Adipocyte (in vitro differentiated cells): ENCODE measurements around the gene KRT83.

Experiments used
- DNase-seq: peaks from one replicate; pipeline ENCODE4 v3.0.0-alpha.2; 2015; ENCODE audit warnings: low read depth
- H3K27me3 ChIP-seq: replicated peaks from 2 replicates; pipeline ENCODE4 v1.7.0; 2013; ENCODE audit warnings: mild to moderate bottlenecking, low read length, moderate library complexity; ENCODE audit not compliant: control insufficient read depth, insufficient read depth
- H3K36me3 ChIP-seq: 2 replicates; pipeline ENCODE4 v1.7.0; 2013; ENCODE audit warnings: low read length, mild to moderate bottlenecking, moderate library complexity; ENCODE audit not compliant: control insufficient read depth, insufficient read depth, severe bottlenecking
- H3K4me1 ChIP-seq: 2 replicates; pipeline ENCODE4 v1.7.0; 2013; ENCODE audit warnings: mild to moderate bottlenecking, low read length, moderate library complexity; ENCODE audit not compliant: control insufficient read depth, insufficient read depth
- H3K4me3 ChIP-seq: 2 replicates; pipeline ENCODE4 v1.7.0; 2013; ENCODE audit warnings: mild to moderate bottlenecking, low read length, moderate library complexity
- H3K9ac ChIP-seq: 2 replicates; pipeline ENCODE4 v1.7.0; 2013; ENCODE audit warnings: mild to moderate bottlenecking, low read length, moderate library complexity
- H3K9me3 ChIP-seq: 2 replicates; pipeline ENCODE4 v1.7.0; 2013; ENCODE audit warnings: mild to moderate bottlenecking, low read length, moderate library complexity; ENCODE audit not compliant: control insufficient read depth

KRT83 gene

DNA sequence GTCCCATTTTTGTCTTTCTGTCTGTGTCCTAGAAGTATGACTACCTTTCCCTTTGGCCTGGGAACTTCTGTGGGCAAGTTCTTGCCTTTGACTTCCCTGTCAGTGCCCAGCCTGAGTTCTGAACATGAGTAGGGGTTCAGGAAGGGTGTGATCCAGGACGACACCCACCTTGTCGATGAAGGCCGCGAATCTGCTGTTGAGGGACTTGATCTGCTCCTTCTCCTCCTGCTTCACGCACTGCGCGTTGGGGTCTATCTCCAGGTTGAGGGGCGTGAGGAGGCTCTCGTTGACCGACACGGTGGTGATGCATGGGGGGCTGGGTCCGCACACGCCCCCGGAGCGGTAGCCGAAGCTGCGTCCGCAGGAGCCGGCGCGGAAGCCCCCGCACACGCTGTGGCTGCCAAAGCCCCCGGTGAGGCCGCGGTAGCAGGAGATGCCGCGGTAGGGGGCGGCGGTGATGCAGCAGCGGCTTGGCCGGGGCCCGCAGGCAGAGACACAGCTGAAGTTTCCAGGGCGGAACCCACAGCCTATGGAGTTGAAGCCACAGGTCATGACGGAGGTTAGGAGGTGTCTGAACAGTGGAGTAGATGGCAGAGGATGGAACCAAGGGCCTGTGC, at the start of gene KRT83:
Gene KRT83 (minus strand): TSS at position 615 of the 617 bp plus-strand sequence. CDS start 63 bp downstream, at position 552.
- no peaks in the 10 kb centered on the region for H3K36me3 ChIP-seq
- no peak within 1 kb of the TSS for H3K9ac ChIP-seq
- no peak for DNase-seq
- no peaks in the 10 kb centered on the region for H3K9me3 ChIP-seq
- H3K27me3 ChIP-seq, result peaks cover 88% of the 10 kb centered on the region
- no peak within 1 kb of the TSS for H3K4me3 ChIP-seq
- H3K4me1 ChIP-seq, result no peaks in the 10 kb centered on the region

DNA sequence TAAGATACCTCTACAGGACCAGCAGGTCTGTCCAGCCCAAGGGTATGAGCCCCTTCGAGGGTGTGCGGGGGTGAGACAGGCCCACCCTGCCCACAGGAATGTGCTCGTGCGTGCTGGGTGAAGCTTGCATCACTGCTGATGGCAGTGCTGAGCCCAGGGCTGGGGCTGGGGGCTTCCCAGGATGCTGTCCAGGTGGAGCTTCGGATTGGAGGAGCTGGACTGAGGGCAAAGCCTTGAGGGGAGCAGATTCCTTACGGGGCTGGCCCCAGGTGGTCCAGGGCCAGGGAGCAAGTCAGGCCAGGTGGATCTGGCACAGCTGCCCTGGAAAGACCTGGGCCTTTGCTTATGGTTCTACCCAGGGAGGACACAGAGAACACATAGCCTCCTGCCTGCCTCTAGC, 48.6 kb upstream of the KRT83 start:
- no peak overlapping the region for H3K4me3 ChIP-seq
- no peaks in the 10 kb centered on the region for H3K9me3 ChIP-seq
- H3K27me3 ChIP-seq, result peaks cover 29% of the 10 kb centered on the region
- no peaks in the 10 kb centered on the region for H3K36me3 ChIP-seq
- H3K9ac ChIP-seq, result no peak overlapping the region
- DNase-seq, result no peak
- peaks cover 17% of the 10 kb centered on the region for H3K4me1 ChIP-seq

DNA sequence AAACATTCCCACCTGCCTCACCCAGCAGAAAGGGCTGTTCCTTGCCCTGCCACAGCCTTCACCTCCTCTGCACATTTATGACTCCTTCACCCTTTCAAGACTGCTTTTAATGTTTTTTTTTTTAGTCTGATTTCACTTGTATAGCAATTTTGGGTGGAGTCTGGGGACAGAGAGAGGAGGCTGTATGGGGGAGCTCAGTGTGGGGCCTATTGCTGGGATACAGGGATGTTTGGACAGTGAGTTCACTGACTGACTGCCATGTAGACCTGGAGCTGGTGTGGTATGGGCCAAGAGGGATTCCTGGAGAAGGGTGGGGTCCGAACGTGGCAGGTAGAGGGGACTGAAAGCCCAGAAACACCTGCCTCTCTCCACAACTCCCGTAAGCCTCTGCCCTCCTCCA, 48.0 kb upstream of the KRT83 start:
- peaks cover 17% of the 10 kb centered on the region for H3K4me1 ChIP-seq
- H3K9me3 ChIP-seq, result no peaks in the 10 kb centered on the region
- H3K36me3 ChIP-seq, result no peaks in the 10 kb centered on the region
- H3K4me3 ChIP-seq, result no peak overlapping the region
- no peak for DNase-seq
- H3K9ac ChIP-seq, result no peak overlapping the region
- peaks cover 29% of the 10 kb centered on the region for H3K27me3 ChIP-seq

DNA sequence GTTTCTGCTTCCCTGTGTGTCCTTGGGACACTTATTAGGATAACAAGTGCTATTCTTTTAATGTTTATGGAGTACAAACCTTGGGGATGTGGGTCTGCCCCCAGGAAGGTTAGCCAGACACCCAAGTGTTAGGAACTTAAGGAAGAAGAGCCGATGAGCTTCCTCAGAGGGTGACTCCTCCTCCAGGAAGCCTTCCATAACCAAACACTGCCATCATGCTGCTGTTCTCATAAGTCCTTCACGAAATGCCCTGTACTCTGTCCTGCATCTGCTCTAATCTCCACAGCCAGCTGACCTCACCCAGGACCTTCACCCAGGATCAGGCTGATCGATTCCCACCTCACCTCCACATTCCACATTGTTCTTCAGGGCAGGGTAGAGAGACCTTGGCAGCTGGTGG, 47.3 kb upstream of the KRT83 start:
- Histone ChIP-seq H3K27me3 (peaks cover 36% of the 10 kb centered on the region), H3K9ac (no peak overlapping the region), H3K9me3 (no peaks in the 10 kb centered on the region), H3K4me3 (no peak overlapping the region), H3K4me1 (peaks cover 17% of the 10 kb centered on the region), H3K36me3 (no peaks in the 10 kb centered on the region)
- no peak for DNase-seq

DNA sequence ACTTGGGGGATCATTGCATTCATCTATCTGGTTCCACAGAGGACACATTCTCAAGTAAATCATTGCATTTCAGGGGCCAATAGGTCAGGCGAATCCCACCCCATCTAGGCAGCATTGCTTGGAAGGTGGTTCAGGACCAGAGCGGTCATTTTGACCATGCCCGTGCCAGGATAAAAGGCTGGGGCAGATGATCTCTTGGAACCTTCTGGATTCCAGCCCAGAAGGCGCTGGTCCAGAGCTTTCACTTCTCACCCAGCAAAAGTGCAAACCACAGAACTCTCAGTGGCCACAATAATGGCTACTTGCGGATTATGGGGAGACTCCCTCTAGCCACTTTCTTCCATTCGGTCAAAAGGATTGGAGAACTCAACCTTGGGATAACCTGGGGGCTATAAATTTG, 46.7 kb upstream of the KRT83 start:
- no peak for DNase-seq
- H3K9ac ChIP-seq, result no peak overlapping the region

DNA sequence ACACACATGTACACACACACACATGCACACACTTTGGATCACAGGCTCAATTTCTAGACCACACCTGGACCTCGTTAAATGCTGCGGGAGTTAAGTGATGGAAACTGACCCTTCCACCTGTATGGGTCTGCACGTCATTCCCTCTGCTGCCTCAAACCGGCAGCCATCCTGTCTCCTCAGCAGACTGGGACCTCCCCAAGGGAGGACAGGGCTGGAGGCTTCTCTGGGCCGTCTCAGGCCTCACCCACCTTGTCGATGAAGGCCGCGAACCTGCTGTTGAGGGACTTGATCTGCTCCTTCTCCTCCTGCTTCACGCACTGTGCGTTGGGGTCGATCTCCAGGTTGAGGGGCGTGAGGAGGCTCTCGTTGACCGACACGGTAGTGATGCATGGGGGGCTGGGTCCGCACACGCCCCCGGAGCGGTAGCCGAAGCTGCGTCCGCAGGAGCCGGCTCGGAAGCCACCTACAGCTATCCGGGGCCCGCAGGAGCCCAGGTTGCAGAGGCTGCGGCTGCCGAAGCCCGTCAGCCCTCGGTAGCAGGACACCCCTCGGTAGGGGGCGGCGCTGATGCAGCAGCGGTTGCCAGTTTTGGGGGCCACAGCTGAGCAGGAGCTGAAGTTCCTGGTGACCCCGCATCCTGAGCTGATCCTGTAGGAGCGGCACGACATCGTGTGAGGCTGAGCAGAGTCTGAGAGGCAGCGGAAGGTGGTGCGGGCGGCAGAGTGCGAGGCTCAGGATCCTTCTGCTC, 45.7 kb upstream of the KRT83 start, which contains the start of gene KRT85:
Gene KRT85 (minus strand): TSS at position 744 of the 748 bp plus-strand sequence. CDS start 76 bp downstream, at position 668.
- Histone ChIP-seq H3K27me3 (peaks cover 42% of the 10 kb centered on the region), H3K4me3 (no peak within 1 kb of the TSS), H3K9me3 (no peaks in the 10 kb centered on the region), H3K36me3 (no peaks in the 10 kb centered on the region), H3K4me1 (peaks cover 11% of the 10 kb centered on the region), H3K9ac (no peak within 1 kb of the TSS)
- DNase-seq, result no peak

More for the DNA sequence above, 46.7 kb upstream of the KRT83 start:
- Histone ChIP-seq H3K9me3 (no peaks in the 10 kb centered on the region), H3K4me3 (no peak overlapping the region), H3K36me3 (no peaks in the 10 kb centered on the region), H3K4me1 (peaks cover 17% of the 10 kb centered on the region), H3K27me3 (peaks cover 42% of the 10 kb centered on the region)

DNA sequence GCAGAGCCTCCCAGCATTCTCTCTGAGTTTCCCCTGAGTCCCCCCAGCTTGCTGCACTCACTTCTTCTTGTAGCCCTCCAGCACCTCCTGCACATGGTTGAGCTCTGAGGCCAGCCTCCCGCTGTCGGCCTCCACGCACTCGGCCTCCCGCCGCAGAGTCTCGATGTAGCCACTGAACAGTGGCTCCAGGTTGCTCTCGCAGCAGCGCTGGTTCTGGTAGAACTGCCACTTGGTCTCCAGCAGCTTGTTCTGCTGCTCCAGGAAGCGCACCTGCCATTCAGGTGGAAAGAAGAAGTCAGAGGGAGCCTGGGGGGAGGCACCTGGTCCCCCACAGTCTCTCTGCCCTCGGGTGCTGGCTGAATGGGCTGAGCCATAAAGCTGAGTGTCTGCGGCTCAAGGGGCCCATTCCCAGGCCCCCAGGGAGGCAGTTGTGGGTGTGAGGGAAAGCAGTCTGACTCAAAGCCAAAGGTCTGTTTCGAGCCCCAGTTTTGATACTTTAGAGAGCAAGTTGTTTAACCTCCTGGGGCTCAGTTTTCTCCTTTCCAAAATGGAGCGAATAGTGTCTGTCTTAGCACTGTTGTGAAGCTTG, 43.8 kb upstream of the KRT83 start:
- DNase-seq, result no peak
- H3K27me3 ChIP-seq, result peaks cover 53% of the 10 kb centered on the region
- H3K4me3 ChIP-seq, result no peak overlapping the region
- H3K9ac ChIP-seq, result no peak overlapping the region
- no peaks in the 10 kb centered on the region for H3K36me3 ChIP-seq
- H3K4me1 ChIP-seq, result no peaks in the 10 kb centered on the region
- H3K9me3 ChIP-seq, result no peaks in the 10 kb centered on the region

DNA sequence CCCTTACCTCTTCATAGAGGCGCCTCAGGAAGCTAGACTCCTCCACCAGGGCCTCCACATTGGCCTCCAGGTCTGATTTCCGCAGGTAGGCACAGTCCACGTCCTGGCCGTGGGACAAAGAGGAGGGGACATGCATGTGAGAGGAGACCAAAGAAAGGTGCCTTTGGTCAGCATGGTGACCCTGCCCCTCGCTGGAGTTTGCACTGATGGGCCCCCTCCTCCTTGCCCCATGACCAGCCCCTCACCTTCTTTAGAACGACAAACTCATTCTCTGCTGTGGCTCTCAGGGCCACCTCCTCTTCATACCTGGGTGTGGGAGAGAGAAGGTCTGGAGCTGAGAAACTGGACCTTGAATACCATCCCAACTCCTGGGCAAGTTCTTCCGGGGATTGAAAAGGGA, 42.9 kb upstream of the KRT83 start:
- Histone ChIP-seq H3K27me3 (peaks cover 58% of the 10 kb centered on the region), H3K9me3 (no peaks in the 10 kb centered on the region), H3K4me1 (no peaks in the 10 kb centered on the region), H3K36me3 (no peaks in the 10 kb centered on the region), H3K9ac (no peak overlapping the region), H3K4me3 (no peak overlapping the region)
- no peak for DNase-seq

DNA sequence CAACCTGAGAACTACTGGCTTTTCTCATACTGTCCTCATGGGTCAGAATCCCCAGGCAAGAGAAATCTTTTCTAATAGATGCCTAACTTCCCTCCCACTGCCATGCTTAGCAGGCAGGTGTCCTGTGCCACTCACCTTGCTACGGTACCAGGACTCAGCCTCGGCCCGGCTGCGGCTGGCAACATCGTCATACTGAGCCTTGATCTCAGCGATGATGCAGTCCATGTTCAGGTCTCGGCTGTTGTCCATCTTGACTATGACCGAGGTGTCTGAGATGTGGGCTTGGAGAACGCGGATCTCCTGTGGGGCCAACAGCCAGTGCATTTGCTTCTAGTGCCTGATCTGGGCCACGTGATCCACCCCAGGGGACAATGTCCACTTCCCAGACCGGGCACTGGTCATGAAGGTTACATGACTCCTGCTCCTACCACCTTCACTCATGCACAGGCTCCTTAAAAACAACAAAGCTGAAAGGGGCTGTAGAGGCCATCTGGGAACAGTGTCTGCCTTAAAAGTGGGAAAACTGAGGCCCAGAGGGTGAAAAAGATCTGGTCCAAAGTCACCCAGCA, 42.0 kb upstream of the KRT83 start:
- DNase-seq, result no peak
- no peaks in the 10 kb centered on the region for H3K4me1 ChIP-seq
- no peak overlapping the region for H3K4me3 ChIP-seq
- H3K36me3 ChIP-seq, result no peaks in the 10 kb centered on the region
- no peak overlapping the region for H3K9ac ChIP-seq
- peaks cover 50% of the 10 kb centered on the region for H3K27me3 ChIP-seq
- H3K9me3 ChIP-seq, result no peaks in the 10 kb centered on the region

DNA sequence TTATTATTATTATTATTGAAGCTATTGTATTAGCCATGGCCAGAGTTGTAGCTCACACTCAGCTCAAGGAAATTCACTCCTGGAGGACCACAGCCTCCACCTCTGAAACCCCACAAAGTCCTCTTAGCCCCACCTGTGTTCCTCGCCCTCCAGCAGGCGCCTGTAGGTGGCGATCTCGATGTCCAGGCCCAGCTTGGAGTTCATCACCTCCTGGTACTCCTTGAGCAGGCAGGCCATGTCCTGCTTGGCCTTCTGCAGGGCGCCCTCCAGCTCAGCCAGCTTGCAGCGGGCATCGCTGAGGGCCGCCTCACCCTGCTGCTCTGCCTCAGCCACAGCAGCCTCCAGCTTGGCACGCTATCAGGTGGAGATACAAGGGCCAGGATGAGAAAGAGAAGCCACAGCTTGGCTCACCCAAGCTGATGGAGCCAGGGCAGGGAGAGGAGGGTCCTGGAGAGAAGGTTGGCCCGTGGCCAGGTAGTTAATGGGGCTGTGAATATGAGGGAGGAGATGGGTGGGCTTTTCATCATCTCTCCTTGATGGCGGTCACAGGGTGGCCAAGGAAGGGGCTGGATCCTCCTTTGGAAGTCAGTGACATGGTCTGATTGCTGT, 41.0 kb upstream of the KRT83 start:
- no peak for DNase-seq
- H3K9me3 ChIP-seq, result no peaks in the 10 kb centered on the region
- H3K4me3 ChIP-seq, result no peak overlapping the region
- H3K9ac ChIP-seq, result no peak overlapping the region
- H3K4me1 ChIP-seq, result no peaks in the 10 kb centered on the region
- peaks cover 49% of the 10 kb centered on the region for H3K27me3 ChIP-seq
- no peaks in the 10 kb centered on the region for H3K36me3 ChIP-seq

DNA sequence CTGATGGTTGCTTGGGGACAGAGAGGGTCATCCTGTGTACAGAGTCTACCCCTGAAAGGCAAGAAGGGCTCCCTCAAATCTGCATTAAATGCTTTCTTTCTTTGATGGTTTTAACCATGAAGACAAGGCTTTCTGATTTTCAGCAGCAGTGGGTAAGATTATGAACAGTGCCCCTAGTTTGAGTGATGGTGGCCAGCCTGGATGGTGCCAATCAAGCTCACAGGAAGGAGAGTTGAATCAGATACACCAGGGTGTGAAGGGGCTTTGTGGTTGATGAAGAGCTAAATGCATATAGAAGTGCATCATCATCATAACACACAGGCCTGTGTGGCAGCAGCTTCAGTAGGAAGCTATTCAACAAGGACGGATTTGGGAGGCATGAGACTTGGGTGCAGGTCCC, 40.4 kb upstream of the KRT83 start:
- H3K9ac ChIP-seq, result no peak overlapping the region
- H3K4me1 ChIP-seq, result no peaks in the 10 kb centered on the region
- no peaks in the 10 kb centered on the region for H3K36me3 ChIP-seq
- H3K9me3 ChIP-seq, result no peaks in the 10 kb centered on the region
- no peak for DNase-seq
- H3K4me3 ChIP-seq, result no peak overlapping the region
- H3K27me3 ChIP-seq, result peaks cover 48% of the 10 kb centered on the region
